HepG2 (cell line): ENCODE results near the gene PDIA2. TPM values are rescaled to one million over a fixed set of nuclear protein-coding genes. Genes with fewer than 3 reads are reported as not detected.
A peak's percentile ranks its signal among the peaks of the same experiment; 100 is the strongest.

Experiments
- AGO2 ChIP-seq: fragments of 200-400 bp; formaldehyde crosslinking; optimal IDR thresholded peaks from 2 replicates; pipeline ENCODE3; 2017; ENCODE audit warnings: mild to moderate bottlenecking, low read depth, low read length, moderate library complexity
- CAMTA2 ChIP-seq: sonication (generic); formaldehyde crosslinking; IDR thresholded peaks from 2 replicates; pipeline ENCODE4 v1.4.0; 2020; ENCODE audit warnings: mild to moderate bottlenecking, missing genetic modification reagents, borderline replicate concordance
- KLF12 ChIP-seq: sonication (generic); formaldehyde crosslinking; IDR thresholded peaks from 2 replicates; pipeline ENCODE4 v1.4.0; 2020; ENCODE audit warnings: missing genetic modification reagents, borderline replicate concordance
- KLF16 ChIP-seq, 2 experiments: sonication (generic) in 1 of 2; formaldehyde crosslinking in 1 of 2; IDR thresholded peaks; 2 replicates each; pipeline versions ENCODE4 v1.6.1 to v1.8.0; 2016 to 2023; ENCODE audit warnings: missing genetic modification reagents in 2 of 2, missing compliant biosample characterization in 1 of 2
- MAF1 ChIP-seq: sonication (generic); formaldehyde crosslinking; IDR thresholded peaks from 2 replicates; pipeline ENCODE4 v1.5.0; 2020; ENCODE audit warnings: missing genetic modification reagents, borderline replicate concordance
- NCOR1 ChIP-seq: fragments of 200-600 bp; sonication (generic); IDR thresholded peaks from 2 replicates; pipeline ENCODE4 v1.7.0; 2017; ENCODE audit warnings: antibody characterized with exemption, low read length, borderline replicate concordance
- NR2F6 ChIP-seq, 2 experiments: IDR thresholded peaks; 2 replicates each; pipeline ENCODE4 v1.6.1; 2016; ENCODE audit warnings: antibody characterized with exemption in 1 of 2, mild to moderate bottlenecking in 1 of 2
- XBP1 ChIP-seq: sonication (generic); formaldehyde crosslinking; IDR thresholded peaks from 2 replicates; pipeline ENCODE4 v1.5.0; 2020; ENCODE audit warnings: missing genetic modification reagents
- ZFP36 ChIP-seq: fragments of 150-350 bp; IDR thresholded peaks from 2 replicates; pipeline ENCODE4 v1.6.1; 2018; ENCODE audit warnings: borderline replicate concordance, low read length, low read depth; ENCODE audit not compliant: partially characterized antibody
- ZNF224 ChIP-seq: sonication (generic); formaldehyde crosslinking; IDR thresholded peaks from 2 replicates; pipeline ENCODE4 v1.5.0; 2020; ENCODE audit warnings: mild to moderate bottlenecking, missing genetic modification reagents
- ZNF326 ChIP-seq: sonication (generic); formaldehyde crosslinking; IDR thresholded peaks from 2 replicates; pipeline ENCODE4 v1.4.0; 2020; ENCODE audit warnings: missing genetic modification reagents, borderline replicate concordance
- ZNF451 ChIP-seq: sonication (generic); formaldehyde crosslinking; IDR thresholded peaks from 2 replicates; pipeline ENCODE4 v1.5.0; 2020; ENCODE audit warnings: mild to moderate bottlenecking, missing genetic modification reagents
- ZNF775 ChIP-seq: sonication (generic); formaldehyde crosslinking; IDR thresholded peaks from 2 replicates; pipeline ENCODE4 v1.4.0; 2020; ENCODE audit warnings: missing genetic modification reagents, mild to moderate bottlenecking, moderate library complexity, borderline replicate concordance
- ZSCAN22 ChIP-seq: sonication (generic); formaldehyde crosslinking; IDR thresholded peaks from 2 replicates; pipeline ENCODE4 v1.4.0; 2020; ENCODE audit warnings: mild to moderate bottlenecking, missing genetic modification reagents
- polyA plus RNA-seq, 8 experiments: library from polyadenylated mRNA; depleted of rRNA in 3 of 8; stranded (reverse) in 7 of 8; unstranded in 1 of 8; fragments of >200 nt; fragmentation: Illumina TruSeq in 4 of 8; extraction: Trizol in 4 of 8; gene quantifications; 2 replicates each; pipeline versions ENCODE4 v1.2.1 to v1.2.3, GENCODE V29; 2011 to 2016; ENCODE audit warnings: low read depth in 4 of 8, missing spikeins in 1 of 8, mixed read lengths in 1 of 8; ENCODE audit not compliant: insufficient read depth in 1 of 8
- total RNA-seq, 5 experiments: library from RNA; depleted of rRNA; stranded (reverse); fragments of >200 nt; fragmentation: Illumina TruSeq; extraction: Trizol; gene quantifications; 2 replicates each; pipeline ENCODE4 v1.2.3, GENCODE V29; 2016; ENCODE audit warnings: low read depth in 1 of 5
- TF ChIP-seq, protein P1 (sequence below): sonication (generic); formaldehyde crosslinking; IDR thresholded peaks from 2 replicates; pipeline ENCODE4 v1.4.0; 2020; ENCODE audit warnings: missing genetic modification reagents, borderline replicate concordance
- TF ChIP-seq, protein P2 (sequence below): sonication (generic); formaldehyde crosslinking; IDR thresholded peaks from 2 replicates; pipeline ENCODE4 v1.8.0; 2022; ENCODE audit warnings: mild to moderate bottlenecking, missing genetic modification reagents, borderline replicate concordance
- TF ChIP-seq, protein P3 (sequence below): sonication (generic); formaldehyde crosslinking; conservative IDR thresholded peaks from 2 replicates; pipeline ENCODE4 v1.8.0; 2022; ENCODE audit warnings: missing genetic modification reagents
- TF ChIP-seq, protein P4 (sequence below): sonication (generic); formaldehyde crosslinking; IDR thresholded peaks from 2 replicates; pipeline ENCODE4 v1.8.0; 2022; ENCODE audit warnings: mild to moderate bottlenecking, missing genetic modification reagents

The PDIA2 gene
- total and polyA plus RNA-seq, 2 of the 13 experiments (the other 11 are each of a cell fraction or from before 2014, with no cell fraction given): 0.35 to 1.9 TPM

DNA sequence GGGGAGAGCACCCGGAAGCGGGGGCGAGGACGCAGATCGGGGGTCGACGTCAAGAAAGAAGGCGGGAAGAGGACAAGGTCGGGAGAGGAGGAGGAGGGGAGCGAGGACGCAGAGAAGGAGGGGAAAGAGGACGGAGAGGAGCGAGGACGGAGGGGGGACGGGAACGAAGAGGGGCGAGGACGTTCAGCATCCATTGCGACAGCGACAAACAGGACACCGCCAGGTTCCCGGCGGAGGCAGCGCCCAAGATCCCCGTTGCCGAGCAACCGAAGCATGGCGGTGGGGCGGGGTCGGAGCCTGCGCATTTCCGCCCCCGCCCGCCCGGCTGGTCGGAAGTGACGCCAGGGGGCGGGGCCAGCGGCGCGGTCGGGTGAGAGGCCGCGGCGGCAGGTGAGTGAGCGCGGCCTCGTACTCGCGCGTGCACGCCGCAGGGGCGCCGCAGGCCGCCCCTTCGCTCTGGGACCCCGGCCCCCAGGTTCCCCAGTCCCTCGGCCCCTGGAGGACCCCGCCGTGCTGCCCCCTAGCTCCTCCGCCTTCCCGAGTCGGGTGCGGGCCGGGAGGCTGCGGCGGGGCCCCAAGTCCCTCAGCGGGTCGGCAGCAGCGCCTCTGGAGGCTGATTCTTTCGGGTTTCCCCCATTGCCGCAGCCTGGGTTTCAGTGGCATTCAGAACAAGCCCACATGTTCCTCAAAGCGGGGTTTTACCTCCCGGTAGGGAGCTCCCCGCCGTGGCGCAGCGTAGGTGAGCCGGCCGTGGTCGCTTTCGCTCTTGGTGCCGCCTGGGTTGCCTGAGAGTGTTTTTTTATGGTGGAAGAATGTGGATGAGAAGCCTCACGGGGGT, 48.3 kb upstream of the PDIA2 start, which contains the start of gene FAM234A (continued):
- TF ChIP-seq KLF16 (CRISPR knock-in tag; IDR thresholded peaks at IDR 0.05): peak in 1 of 2 experiments; percentile 27; a peak in 2 of 4 replicates
- TF ChIP-seq, protein P1, sequence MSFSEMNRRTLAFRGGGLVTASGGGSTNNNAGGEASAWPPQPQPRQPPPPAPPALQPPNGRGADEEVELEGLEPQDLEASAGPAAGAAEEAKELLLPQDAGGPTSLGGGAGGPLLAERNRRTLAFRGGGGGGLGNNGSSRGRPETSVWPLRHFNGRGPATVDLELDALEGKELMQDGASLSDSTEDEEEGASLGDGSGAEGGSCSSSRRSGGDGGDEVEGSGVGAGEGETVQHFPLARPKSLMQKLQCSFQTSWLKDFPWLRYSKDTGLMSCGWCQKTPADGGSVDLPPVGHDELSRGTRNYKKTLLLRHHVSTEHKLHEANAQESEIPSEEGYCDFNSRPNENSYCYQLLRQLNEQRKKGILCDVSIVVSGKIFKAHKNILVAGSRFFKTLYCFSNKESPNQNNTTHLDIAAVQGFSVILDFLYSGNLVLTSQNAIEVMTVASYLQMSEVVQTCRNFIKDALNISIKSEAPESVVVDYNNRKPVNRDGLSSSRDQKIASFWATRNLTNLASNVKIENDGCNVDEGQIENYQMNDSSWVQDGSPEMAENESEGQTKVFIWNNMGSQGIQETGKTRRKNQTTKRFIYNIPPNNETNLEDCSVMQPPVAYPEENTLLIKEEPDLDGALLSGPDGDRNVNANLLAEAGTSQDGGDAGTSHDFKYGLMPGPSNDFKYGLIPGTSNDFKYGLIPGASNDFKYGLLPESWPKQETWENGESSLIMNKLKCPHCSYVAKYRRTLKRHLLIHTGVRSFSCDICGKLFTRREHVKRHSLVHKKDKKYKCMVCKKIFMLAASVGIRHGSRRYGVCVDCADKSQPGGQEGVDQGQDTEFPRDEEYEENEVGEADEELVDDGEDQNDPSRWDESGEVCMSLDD: no peak
- no peak for TF ChIP-seq ZFP36
- TF ChIP-seq, protein P2, sequence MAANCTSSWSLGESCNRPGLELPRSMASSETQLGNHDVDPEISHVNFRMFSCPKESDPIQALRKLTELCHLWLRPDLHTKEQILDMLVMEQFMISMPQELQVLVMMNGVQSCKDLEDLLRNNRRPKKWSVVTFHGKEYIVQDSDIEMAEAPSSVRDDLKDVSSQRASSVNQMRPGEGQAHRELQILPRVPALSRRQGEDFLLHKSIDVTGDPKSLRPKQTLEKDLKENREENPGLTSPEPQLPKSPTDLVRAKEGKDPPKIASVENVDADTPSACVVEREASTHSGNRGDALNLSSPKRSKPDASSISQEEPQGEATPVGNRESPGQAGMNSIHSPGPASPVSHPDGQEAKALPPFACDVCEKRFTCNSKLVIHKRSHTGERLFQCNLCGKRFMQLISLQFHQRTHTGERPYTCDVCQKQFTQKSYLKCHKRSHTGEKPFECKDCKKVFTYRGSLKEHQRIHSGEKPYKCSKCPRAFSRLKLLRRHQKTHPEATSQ: no peak
- no peak for TF ChIP-seq MAF1 (CRISPR knock-in tag)
- no peak for TF ChIP-seq NCOR1
- 0 out of 2 replicates have a peak, but pooled peaks have one; percentile 33 for TF ChIP-seq KLF12
- TF ChIP-seq, protein P3, sequence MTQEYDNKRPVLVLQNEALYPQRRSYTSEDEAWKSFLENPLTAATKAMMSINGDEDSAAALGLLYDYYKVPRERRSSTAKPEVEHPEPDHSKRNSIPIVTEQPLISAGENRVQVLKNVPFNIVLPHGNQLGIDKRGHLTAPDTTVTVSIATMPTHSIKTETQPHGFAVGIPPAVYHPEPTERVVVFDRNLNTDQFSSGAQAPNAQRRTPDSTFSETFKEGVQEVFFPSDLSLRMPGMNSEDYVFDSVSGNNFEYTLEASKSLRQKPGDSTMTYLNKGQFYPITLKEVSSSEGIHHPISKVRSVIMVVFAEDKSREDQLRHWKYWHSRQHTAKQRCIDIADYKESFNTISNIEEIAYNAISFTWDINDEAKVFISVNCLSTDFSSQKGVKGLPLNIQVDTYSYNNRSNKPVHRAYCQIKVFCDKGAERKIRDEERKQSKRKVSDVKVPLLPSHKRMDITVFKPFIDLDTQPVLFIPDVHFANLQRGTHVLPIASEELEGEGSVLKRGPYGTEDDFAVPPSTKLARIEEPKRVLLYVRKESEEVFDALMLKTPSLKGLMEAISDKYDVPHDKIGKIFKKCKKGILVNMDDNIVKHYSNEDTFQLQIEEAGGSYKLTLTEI (CRISPR knock-in tag): no peak
- TF ChIP-seq, protein P4, sequence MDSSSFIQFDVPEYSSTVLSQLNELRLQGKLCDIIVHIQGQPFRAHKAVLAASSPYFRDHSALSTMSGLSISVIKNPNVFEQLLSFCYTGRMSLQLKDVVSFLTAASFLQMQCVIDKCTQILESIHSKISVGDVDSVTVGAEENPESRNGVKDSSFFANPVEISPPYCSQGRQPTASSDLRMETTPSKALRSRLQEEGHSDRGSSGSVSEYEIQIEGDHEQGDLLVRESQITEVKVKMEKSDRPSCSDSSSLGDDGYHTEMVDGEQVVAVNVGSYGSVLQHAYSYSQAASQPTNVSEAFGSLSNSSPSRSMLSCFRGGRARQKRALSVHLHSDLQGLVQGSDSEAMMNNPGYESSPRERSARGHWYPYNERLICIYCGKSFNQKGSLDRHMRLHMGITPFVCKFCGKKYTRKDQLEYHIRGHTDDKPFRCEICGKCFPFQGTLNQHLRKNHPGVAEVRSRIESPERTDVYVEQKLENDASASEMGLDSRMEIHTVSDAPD (CRISPR knock-in tag): no peak
- TF ChIP-seq ZSCAN22: no peak
- no peak; the same call in 1 of the 2 replicates for TF ChIP-seq ZNF224 (CRISPR knock-in tag)
- peak; percentile 88 for TF ChIP-seq AGO2
- TF ChIP-seq ZNF775 (CRISPR knock-in tag): no peak
- TF ChIP-seq ZNF326 (CRISPR knock-in tag): no peak
- no peak for TF ChIP-seq ZNF451 (CRISPR knock-in tag)
- 0 out of 2 replicates have a peak, but pooled peaks have one; percentile 39 for TF ChIP-seq CAMTA2
- no peak for TF ChIP-seq NR2F6 (IDR thresholded peaks at IDR 0.05)
- peak; percentile 13 for TF ChIP-seq NR2F6 (CRISPR knock-in tag; IDR thresholded peaks at IDR 0.05)
- TF ChIP-seq XBP1 (CRISPR knock-in tag): no peak
